ENCODE results near the gene CREM.

DNA sequence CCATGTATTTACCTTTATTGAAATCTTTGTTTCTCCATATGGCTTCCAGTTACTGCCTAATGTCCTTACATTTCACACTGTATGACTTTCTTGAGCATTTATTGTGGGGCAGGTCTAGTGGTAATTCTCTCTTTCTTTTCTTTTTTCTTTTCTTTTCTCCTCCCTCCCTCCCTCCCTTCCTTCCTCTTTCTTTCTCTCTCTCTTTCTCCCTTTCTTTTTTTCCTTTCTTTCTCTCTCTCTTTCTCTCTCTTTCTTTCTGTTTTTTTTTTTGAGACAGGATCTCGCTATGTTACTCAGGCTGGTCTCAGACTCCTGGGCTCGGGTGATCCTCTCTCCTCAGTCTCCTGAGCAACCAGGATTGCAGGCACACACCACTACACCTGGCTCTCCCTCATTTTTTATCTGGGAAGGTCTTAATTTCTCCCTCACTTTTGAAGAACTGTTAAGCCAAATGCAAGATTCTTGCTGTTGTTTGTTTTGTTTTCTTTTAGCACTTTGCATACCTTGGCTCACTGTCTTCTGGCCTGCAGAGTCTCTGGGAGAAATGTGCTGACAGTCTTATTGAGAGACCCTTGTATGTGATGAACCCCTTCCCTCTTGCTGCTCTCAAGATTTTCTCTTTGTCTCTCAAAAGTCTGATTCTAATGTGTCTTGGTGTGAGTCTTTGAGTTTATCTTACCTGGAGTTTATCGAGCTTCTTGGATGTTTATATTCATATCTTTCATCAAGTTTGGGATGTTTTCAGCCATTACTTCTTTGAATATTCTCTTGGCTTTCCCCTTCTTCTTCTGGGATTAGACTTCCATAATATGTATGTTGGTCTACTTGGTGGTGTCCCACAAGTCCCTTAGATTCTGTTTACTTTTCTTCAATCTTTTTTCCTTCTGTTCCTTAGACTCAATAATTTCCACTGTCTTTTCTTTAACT lies 130.7 kb downstream of the CREM start:
- TF ChIP-seq, protein P1, sequence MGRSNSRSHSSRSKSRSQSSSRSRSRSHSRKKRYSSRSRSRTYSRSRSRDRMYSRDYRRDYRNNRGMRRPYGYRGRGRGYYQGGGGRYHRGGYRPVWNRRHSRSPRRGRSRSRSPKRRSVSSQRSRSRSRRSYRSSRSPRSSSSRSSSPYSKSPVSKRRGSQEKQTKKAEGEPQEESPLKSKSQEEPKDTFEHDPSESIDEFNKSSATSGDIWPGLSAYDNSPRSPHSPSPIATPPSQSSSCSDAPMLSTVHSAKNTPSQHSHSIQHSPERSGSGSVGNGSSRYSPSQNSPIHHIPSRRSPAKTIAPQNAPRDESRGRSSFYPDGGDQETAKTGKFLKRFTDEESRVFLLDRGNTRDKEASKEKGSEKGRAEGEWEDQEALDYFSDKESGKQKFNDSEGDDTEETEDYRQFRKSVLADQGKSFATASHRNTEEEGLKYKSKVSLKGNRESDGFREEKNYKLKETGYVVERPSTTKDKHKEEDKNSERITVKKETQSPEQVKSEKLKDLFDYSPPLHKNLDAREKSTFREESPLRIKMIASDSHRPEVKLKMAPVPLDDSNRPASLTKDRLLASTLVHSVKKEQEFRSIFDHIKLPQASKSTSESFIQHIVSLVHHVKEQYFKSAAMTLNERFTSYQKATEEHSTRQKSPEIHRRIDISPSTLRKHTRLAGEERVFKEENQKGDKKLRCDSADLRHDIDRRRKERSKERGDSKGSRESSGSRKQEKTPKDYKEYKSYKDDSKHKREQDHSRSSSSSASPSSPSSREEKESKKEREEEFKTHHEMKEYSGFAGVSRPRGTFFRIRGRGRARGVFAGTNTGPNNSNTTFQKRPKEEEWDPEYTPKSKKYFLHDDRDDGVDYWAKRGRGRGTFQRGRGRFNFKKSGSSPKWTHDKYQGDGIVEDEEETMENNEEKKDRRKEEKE (IDR thresholded peaks at IDR 0.05) = no peak
- no peak for TF ChIP-seq FOXM1 (IDR thresholded peaks at IDR 0.05; ENCODE audit: low read depth, low read length)
- TF ChIP-seq, protein P2, sequence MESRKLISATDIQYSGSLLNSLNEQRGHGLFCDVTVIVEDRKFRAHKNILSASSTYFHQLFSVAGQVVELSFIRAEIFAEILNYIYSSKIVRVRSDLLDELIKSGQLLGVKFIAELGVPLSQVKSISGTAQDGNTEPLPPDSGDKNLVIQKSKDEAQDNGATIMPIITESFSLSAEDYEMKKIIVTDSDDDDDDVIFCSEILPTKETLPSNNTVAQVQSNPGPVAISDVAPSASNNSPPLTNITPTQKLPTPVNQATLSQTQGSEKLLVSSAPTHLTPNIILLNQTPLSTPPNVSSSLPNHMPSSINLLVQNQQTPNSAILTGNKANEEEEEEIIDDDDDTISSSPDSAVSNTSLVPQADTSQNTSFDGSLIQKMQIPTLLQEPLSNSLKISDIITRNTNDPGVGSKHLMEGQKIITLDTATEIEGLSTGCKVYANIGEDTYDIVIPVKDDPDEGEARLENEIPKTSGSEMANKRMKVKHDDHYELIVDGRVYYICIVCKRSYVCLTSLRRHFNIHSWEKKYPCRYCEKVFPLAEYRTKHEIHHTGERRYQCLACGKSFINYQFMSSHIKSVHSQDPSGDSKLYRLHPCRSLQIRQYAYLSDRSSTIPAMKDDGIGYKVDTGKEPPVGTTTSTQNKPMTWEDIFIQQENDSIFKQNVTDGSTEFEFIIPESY (IDR thresholded peaks at IDR 0.05) = no peak
- no peak for TF ChIP-seq MYC (IDR thresholded peaks at IDR 0.05; ENCODE audit: insufficient read depth, insufficient read length, insufficient replicate concordance, low read length, severe bottlenecking)
- no peak for TF ChIP-seq EZH2 (IDR thresholded peaks at IDR 0.05; ENCODE audit: borderline replicate concordance, control insufficient read depth, low read depth, low read length)

All from GM12878 (cell line).